ENCODE results near the gene NHERF1.

NHERF1 gene

DNA sequence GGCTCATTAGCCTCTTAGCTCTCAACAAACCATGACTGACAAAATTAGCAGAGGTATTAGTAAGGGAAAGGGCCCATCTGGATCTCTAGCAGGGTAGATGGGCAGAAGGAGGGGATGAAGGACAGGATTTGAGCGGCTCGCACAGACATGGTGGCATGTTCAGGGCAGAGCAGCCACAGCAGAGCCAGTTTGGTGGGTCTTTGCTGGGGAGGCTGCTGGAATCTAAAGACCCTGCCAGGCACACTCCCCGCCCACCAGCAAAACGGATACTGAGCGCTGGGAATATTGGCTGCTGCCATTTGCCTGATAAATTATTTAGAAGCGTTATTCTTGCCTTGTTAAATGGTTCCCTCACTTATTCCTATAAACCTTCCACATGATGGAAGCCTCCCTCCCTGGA, 48.4 kb downstream of the NHERF1 start:
- H3K9ac ChIP-seq (ENCODE audit: low read length), result no peak overlapping the region
- no peak overlapping the region for H3K27ac ChIP-seq (ENCODE audit: low read depth, low read length, poor library complexity, severe bottlenecking)
- no peaks in the 10 kb centered on the region for H3K4me1 ChIP-seq (ENCODE audit: insufficient read depth, low read length, severe bottlenecking)
- H4K20me1 ChIP-seq (ENCODE audit: insufficient read depth, low read length), result no peaks in the 10 kb centered on the region
- H3K27me3 ChIP-seq (ENCODE audit: insufficient read depth, low read length), result no peaks in the 10 kb centered on the region
- H3K9me2 ChIP-seq (ENCODE audit: low read depth, low read length), result no peaks in the 10 kb centered on the region
- H3K79me2 ChIP-seq (ENCODE audit: insufficient read depth, low read length), result no peaks in the 10 kb centered on the region
- no peak overlapping the region for H3K4me2 ChIP-seq (ENCODE audit: low read length)
- H2AFZ ChIP-seq (ENCODE audit: low read length), result no peak overlapping the region
- no peaks in the 10 kb centered on the region for H3F3A ChIP-seq (ENCODE audit: insufficient read depth, low read length)
- TF ChIP-seq EZH2 (IDR thresholded peaks at IDR 0.05; ENCODE audit: borderline replicate concordance, low read length), result no peak
- TF ChIP-seq, protein P1, sequence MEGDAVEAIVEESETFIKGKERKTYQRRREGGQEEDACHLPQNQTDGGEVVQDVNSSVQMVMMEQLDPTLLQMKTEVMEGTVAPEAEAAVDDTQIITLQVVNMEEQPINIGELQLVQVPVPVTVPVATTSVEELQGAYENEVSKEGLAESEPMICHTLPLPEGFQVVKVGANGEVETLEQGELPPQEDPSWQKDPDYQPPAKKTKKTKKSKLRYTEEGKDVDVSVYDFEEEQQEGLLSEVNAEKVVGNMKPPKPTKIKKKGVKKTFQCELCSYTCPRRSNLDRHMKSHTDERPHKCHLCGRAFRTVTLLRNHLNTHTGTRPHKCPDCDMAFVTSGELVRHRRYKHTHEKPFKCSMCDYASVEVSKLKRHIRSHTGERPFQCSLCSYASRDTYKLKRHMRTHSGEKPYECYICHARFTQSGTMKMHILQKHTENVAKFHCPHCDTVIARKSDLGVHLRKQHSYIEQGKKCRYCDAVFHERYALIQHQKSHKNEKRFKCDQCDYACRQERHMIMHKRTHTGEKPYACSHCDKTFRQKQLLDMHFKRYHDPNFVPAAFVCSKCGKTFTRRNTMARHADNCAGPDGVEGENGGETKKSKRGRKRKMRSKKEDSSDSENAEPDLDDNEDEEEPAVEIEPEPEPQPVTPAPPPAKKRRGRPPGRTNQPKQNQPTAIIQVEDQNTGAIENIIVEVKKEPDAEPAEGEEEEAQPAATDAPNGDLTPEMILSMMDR (IDR thresholded peaks at IDR 0.05; ENCODE audit: low read length), result no peak
- H3K36me3 ChIP-seq (ENCODE audit: insufficient read depth, low read length), result peaks cover 7% of the 10 kb centered on the region; the same call in 1 of the 2 replicates
- H3K4me3 ChIP-seq (ENCODE audit: low read depth, low read length, poor library complexity, severe bottlenecking), result no peak overlapping the region
- H3K9me3 ChIP-seq (ENCODE audit: low read length), result no peaks in the 10 kb centered on the region

DNA sequence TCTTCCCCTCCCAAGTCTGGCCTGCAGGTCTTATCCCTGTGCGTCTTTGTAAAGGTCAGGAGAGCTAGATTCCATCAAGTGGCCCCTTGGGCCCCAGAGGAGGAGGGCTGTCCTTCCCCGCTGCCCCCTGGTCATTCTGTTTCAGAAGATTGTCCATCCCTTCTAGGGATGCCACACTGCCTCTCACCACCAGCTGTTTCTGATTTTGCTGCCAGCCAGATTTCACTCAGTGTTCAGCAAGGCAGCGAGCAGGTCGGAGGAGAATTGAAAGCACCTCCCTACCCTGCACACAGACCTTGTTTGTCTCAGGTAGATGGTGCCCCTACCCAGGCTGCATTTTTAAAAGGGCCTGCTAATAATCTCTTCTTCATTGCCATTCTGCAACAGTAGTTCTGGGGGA, 49.4 kb downstream of the NHERF1 start:
- H3K36me3 ChIP-seq (ENCODE audit: insufficient read depth, low read length), result peaks cover 12% of the 10 kb centered on the region
- H3K9me3 ChIP-seq (ENCODE audit: low read length), result no peaks in the 10 kb centered on the region
- H2AFZ ChIP-seq (ENCODE audit: low read length), result no peak overlapping the region
- H3K9me2 ChIP-seq (ENCODE audit: low read depth, low read length), result no peaks in the 10 kb centered on the region
- no peaks in the 10 kb centered on the region for H3K4me1 ChIP-seq (ENCODE audit: insufficient read depth, low read length, severe bottlenecking)
- TF ChIP-seq, protein P1 (IDR thresholded peaks at IDR 0.05; ENCODE audit: low read length), result no peak
- no peak for TF ChIP-seq EZH2 (IDR thresholded peaks at IDR 0.05; ENCODE audit: borderline replicate concordance, low read length)
- H3F3A ChIP-seq (ENCODE audit: insufficient read depth, low read length), result no peaks in the 10 kb centered on the region
- H3K9ac ChIP-seq (ENCODE audit: low read length), result no peak overlapping the region
- no peaks in the 10 kb centered on the region for H3K79me2 ChIP-seq (ENCODE audit: insufficient read depth, low read length)
- H3K27me3 ChIP-seq (ENCODE audit: insufficient read depth, low read length), result no peaks in the 10 kb centered on the region
- H3K4me2 ChIP-seq (ENCODE audit: low read length), result no peak overlapping the region
- H3K4me3 ChIP-seq (ENCODE audit: low read depth, low read length, poor library complexity, severe bottlenecking), result no peak overlapping the region
- no peak overlapping the region for H3K27ac ChIP-seq (ENCODE audit: low read depth, low read length, poor library complexity, severe bottlenecking)
- no peaks in the 10 kb centered on the region for H4K20me1 ChIP-seq (ENCODE audit: insufficient read depth, low read length)

DNA sequence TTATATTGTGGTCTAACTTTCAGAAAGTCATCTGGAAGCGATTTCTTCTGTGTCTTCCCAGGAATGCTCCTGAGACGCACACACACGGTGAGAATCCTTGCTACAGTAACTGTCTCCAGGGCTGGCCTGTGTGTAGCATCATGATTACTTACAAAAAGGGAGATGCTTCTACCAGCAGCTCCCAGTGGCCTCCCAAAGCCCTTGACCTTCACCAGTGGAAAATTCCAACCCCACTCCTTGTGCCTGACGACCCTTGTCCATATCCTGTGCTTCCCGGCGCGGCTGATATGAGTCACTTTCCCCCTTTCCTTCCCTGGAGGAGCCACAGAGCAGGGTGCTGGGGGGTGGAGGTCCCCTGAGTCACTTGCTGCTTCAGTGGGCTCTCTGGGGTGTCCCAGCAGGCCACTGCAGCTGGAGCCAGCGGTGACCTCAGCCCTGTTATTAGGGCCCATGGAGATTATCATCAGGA, 49.8 kb downstream of the NHERF1 start:
- H3F3A ChIP-seq (ENCODE audit: insufficient read depth, low read length), result no peaks in the 10 kb centered on the region
- peaks cover 13% of the 10 kb centered on the region for H3K36me3 ChIP-seq (ENCODE audit: insufficient read depth, low read length)
- TF ChIP-seq EZH2 (IDR thresholded peaks at IDR 0.05; ENCODE audit: borderline replicate concordance, low read length), result no peak
- TF ChIP-seq, protein P1 (IDR thresholded peaks at IDR 0.05; ENCODE audit: low read length), result no peak

More for the DNA sequence above, 49.8 kb downstream of the NHERF1 start:
- Histone ChIP-seq H3K27ac (ENCODE audit: low read depth, low read length, poor library complexity, severe bottlenecking) (no peak overlapping the region), H4K20me1 (ENCODE audit: insufficient read depth, low read length) (no peaks in the 10 kb centered on the region), H2AFZ (ENCODE audit: low read length) (no peak overlapping the region), H3K79me2 (ENCODE audit: insufficient read depth, low read length) (no peaks in the 10 kb centered on the region), H3K4me1 (ENCODE audit: insufficient read depth, low read length, severe bottlenecking) (no peaks in the 10 kb centered on the region), H3K4me3 (ENCODE audit: low read depth, low read length, poor library complexity, severe bottlenecking) (no peak overlapping the region), H3K27me3 (ENCODE audit: insufficient read depth, low read length) (no peaks in the 10 kb centered on the region), H3K9ac (ENCODE audit: low read length) (no peak overlapping the region), H3K9me2 (ENCODE audit: low read depth, low read length) (no peaks in the 10 kb centered on the region), H3K9me3 (ENCODE audit: low read length) (no peaks in the 10 kb centered on the region), H3K4me2 (ENCODE audit: low read length) (no peak overlapping the region)

All from OCI-LY1 (cell line).